Measurements from ENCODE around the gene ATP8B1. TPM values are rescaled to one million over a fixed set of nuclear protein-coding genes. Genes with fewer than 3 reads are reported as not detected.

Gene ATP8B1
- total and polyA plus RNA-seq, 8 donors: 16.4 to 26.6 (median 19.1) TPM

DNA sequence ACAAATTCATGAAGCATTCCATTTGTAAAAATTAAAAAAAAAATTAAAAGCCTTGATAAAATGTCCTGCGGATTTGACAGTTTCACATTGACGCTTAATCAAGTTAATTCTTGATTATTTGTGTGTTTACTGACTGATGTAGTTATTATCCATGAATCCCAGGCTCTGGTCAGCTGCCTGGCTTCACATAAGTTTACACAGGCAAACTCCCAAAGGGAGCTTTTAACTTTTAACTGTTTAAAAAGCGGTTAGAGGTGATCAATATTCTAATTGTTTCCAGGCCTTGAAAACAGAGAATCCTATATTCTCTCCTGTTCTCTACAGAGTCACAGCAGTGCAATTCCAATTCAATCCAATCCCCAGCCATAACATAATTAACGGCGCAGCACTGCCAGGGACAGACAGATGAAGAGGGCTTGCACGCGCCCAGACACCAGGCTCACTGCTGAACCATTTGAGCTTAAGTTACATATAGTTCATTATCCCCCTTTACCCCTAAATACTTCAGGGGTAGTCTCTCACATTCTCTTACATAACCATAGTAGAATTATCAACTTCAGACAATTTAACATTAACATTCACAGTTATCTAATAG lies 47.5 kb downstream of the ATP8B1 start:
- H3K36me3 ChIP-seq: no peaks in the 10 kb centered on the region
- no peaks in the 10 kb centered on the region for H3K27me3 ChIP-seq
- no peak overlapping the region for H3K27ac ChIP-seq
- TF ChIP-seq, protein P1, sequence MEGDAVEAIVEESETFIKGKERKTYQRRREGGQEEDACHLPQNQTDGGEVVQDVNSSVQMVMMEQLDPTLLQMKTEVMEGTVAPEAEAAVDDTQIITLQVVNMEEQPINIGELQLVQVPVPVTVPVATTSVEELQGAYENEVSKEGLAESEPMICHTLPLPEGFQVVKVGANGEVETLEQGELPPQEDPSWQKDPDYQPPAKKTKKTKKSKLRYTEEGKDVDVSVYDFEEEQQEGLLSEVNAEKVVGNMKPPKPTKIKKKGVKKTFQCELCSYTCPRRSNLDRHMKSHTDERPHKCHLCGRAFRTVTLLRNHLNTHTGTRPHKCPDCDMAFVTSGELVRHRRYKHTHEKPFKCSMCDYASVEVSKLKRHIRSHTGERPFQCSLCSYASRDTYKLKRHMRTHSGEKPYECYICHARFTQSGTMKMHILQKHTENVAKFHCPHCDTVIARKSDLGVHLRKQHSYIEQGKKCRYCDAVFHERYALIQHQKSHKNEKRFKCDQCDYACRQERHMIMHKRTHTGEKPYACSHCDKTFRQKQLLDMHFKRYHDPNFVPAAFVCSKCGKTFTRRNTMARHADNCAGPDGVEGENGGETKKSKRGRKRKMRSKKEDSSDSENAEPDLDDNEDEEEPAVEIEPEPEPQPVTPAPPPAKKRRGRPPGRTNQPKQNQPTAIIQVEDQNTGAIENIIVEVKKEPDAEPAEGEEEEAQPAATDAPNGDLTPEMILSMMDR (IDR thresholded peaks at IDR 0.05): no peak
- ATAC-seq (no peak), DNase-seq (no peak)
- intact Hi-C loops (cut with DNase I): no loop called here
- no peak overlapping the region for H3K4me3 ChIP-seq
- no peaks in the 10 kb centered on the region for H3K9me3 ChIP-seq
- no peaks in the 10 kb centered on the region for H3K4me1 ChIP-seq

DNA sequence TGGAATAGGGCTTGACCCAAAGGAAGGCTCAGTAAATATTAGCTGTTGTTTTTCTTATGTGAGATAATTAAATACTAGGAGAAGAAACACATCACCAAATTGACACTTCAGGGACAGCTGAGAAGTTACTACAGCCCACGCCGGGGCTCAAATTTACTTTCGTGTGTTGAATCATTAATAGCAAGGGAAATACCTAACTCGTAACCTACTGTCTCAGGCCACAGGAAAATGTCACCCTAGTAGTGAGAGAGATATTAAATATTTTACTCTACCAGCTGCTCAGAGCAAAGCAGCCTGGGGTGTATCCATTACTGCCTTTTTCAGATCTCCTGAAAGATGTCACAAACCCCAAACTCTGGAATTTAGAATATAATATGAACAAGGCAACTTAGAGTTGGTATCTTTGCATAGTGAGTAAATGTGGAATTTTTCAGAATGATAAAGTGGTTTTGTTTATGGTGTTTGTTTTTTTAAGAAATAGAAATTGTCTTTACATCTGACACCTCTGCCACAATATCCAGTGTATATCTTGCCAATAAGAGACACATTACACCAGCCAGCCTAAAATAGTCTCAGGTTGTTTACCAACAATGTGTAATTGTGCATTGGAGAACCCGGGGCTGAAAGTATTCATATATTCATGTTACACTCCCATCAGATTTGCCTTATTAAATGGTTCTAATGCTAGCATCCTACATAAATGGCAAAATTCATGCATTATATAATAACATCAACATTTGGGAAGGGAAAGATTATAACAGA lies 48.4 kb downstream of the ATP8B1 start:
- TF ChIP-seq, protein P1 (IDR thresholded peaks at IDR 0.05): no peak
- Histone ChIP-seq H3K4me3 (no peak overlapping the region), H3K27me3 (no peaks in the 10 kb centered on the region), H3K36me3 (no peaks in the 10 kb centered on the region), H3K27ac (no peak overlapping the region), H3K4me1 (no peaks in the 10 kb centered on the region), H3K9me3 (no peaks in the 10 kb centered on the region)
- intact Hi-C loops (cut with DNase I): no loop called here
- ATAC-seq (no peak), DNase-seq (no peak)

DNA sequence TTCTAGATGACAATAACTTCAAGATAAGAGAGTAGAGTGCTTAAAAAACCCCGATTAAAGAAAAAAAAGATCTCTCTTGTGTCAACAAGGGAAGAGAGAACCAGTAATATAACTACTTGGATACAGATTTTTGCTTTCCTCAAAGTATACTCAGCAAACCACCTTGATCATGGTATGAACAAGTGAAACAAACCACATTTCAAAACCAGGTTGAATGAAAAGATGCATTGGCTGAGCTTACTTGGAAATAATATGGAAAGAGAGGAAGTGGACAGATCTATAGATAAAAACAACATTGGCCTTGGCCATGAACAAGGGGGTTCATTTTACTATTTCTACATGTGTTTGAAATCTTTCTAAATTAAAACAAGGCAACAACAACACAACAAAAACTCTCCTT lies 50.1 kb downstream of the ATP8B1 start:
- intact Hi-C loops (cut with DNase I): no loop called here
- Histone ChIP-seq H3K4me3 (no peak overlapping the region), H3K36me3 (no peaks in the 10 kb centered on the region), H3K9me3 (no peaks in the 10 kb centered on the region), H3K27ac (no peak overlapping the region), H3K4me1 (peaks cover 4 to 13% of the 10 kb centered on the region in 2 donors), H3K27me3 (no peaks in the 10 kb centered on the region)
- ATAC-seq: no peak
- DNase-seq: no peak
- TF ChIP-seq, protein P1 (IDR thresholded peaks at IDR 0.05): no peak

DNA sequence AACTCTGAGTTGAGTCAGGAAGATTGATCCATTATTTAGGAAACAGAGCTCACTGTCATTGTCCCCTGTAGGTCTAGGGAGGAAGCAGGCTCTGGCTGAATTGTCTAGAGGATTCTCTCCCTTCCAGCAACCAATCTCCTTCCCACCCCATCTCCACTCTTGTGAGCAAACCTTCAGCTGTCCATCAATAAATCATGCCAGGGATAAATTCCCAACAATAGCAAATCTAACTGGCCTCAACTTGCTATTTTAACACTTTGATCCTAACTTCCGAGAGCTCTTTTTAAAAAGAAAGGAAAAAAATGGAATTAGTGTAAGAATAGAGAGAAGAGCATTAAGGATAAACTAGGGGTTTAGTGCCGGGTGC lies 53.5 kb downstream of the ATP8B1 start:
- Histone ChIP-seq H3K9me3 (no peaks in the 10 kb centered on the region), H3K4me1 (peaks cover 4 to 18% of the 10 kb centered on the region in 2 donors), H3K36me3 (no peaks in the 10 kb centered on the region), H3K27me3 (no peaks in the 10 kb centered on the region), H3K4me3 (no peak overlapping the region), H3K27ac (no peak overlapping the region)
- intact Hi-C loops (cut with DNase I): no loop called here
- TF ChIP-seq, protein P1 (IDR thresholded peaks at IDR 0.05): no peak
- DNase-seq: no peak
- ATAC-seq: no peak

DNA sequence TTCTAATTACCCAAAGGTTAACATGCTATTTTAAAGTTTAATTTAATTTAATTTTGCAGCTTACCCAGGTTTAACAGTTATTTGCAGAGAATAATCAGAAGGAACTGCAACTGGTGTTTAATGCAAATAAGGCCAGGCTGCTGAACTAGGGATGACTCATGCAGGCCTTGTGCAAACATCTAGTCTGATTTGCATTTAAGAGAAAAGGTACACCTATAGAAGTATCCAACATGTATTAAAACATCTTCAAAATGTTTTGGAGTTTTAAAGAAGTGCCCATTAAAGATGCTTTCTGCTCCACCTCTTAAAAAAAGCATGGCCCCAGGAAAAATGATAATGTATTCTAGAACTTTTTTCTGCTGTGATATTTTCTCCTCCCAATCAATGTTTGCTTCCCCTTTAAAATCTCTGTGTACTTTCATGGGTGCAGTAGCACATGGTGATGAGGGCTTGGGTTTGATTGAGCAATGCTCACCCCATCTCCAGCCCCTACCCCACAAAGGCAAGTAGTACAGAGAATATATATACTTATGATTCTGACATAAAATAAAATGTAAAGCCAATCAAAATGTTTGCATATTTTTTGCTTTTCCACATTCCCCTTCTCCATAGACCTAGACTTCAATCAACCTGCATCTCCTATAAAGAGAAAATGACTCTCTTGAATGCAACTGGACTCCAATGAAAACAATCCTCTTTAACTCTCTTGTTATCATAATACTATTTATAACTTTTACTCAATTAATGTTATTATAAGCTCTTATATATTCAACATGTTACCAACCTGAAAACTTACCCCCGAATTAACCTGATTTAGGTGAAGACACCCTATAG lies 54.1 kb downstream of the ATP8B1 start:
- peaks cover 4 to 18% of the 10 kb centered on the region in 2 donors for H3K4me1 ChIP-seq
- no peaks in the 10 kb centered on the region for H3K27me3 ChIP-seq
- TF ChIP-seq, protein P1 (IDR thresholded peaks at IDR 0.05): no peak
- H3K27ac ChIP-seq: peak overlapping the region in 1 of 2 donors; percentile 34
- H3K9me3 ChIP-seq: no peaks in the 10 kb centered on the region
- H3K4me3 ChIP-seq: no peak overlapping the region
- intact Hi-C loops (cut with DNase I): no loop called here
- ATAC-seq: peak; percentile 92
- DNase-seq: peak in 1 of 4 donors; percentile 21
- H3K36me3 ChIP-seq: no peaks in the 10 kb centered on the region

Data from left lung (tissue), 10 donors.